Right lobe of liver (tissue), 6 donors: ENCODE data around the gene FAR2. TPM values are rescaled to one million over a fixed set of nuclear protein-coding genes. Genes with fewer than 3 reads are reported as not detected.

Source experiments
- ATAC-seq, 4 donors: fragments of 200-7000 bp; cut with Tn5 transposase; one replicate each; pipeline ENCODE4 v1.9.1; 2020; ENCODE audit warnings: mild to moderate bottlenecking in 4 of 4, moderate library complexity in 4 of 4
- DNase-seq, 3 donors: peaks; one replicate each; pipeline ENCODE4 v3.0.0-alpha.2; 2020
- H3K27ac ChIP-seq, 3 donors: fragments of 200-600 bp; one replicate each; pipeline ENCODE4 v1.8.0; 2022
- H3K27me3 ChIP-seq, 2 donors: fragments of 200-600 bp; one replicate each; pipeline ENCODE4 v1.8.0; 2022
- H3K36me3 ChIP-seq, 4 donors: fragments of 200-600 bp; sonication (generic) in 1 of 4; one replicate each; pipeline versions ENCODE4 v1.5.1 to v1.8.0; 2017 to 2022; ENCODE audit warnings: control low read depth in 1 of 4
- H3K4me1 ChIP-seq, 4 donors: fragments of 200-600 bp; sonication (generic) in 1 of 4; one replicate each; pipeline versions ENCODE4 v1.5.1 to v1.8.0; 2017 to 2022; ENCODE audit warnings: control low read depth in 1 of 4
- H3K4me3 ChIP-seq, 3 donors: fragments of 200-600 bp; one replicate each; pipeline ENCODE4 v1.8.0; 2022
- H3K9me3 ChIP-seq, 4 donors: fragments of 200-600 bp; sonication (generic) in 1 of 4; one replicate each; pipeline versions ENCODE4 v1.5.1 to v1.8.0; 2017 to 2022; ENCODE audit warnings: control low read depth in 1 of 4
- CTCF ChIP-seq, 4 donors: fragments of 200-600 bp in 3 of 4; fragments of 450-650 bp in 1 of 4; IDR thresholded peaks; one replicate each; pipeline versions ENCODE4 v1.5.1 to v1.8.0; 2016 to 2022; ENCODE audit warnings: antibody characterized with exemption in 4 of 4, mild to moderate bottlenecking in 2 of 4
- POLR2A ChIP-seq: fragments of 450-650 bp; IDR thresholded peaks from one replicate; pipeline ENCODE4 v1.6.1; 2017; ENCODE audit warnings: antibody characterized with exemption, mild to moderate bottlenecking
- WGBS: methylation state at CpG from one replicate; pipeline ENCODE4 v1.1.6; 2018; ENCODE audit warnings: low coverage, low lambda C conversion rate; ENCODE audit not compliant: insufficient coverage; ENCODE audit errors: missing lambda C conversion rate; 5-methylcytosine and 5-hydroxymethylcytosine counted together
- intact Hi-C, 2 donors: fragments of 100-400 bp; cut with DNase I; formaldehyde crosslinking; loops; one replicate each; pipeline versions ENCODE4 v1.11.2 to v1.14.1; 2022
- total RNA-seq, 6 experiments: library from RNA; depleted of rRNA in 2 of 6; stranded (reverse); fragments of >200 nt in 2 of 6; fragmentation: NEBNext Ultra II Directional in 3 of 6; extraction: Animal tissue kit (Norgen Biotek cat#: 25700) in 3 of 6; gene quantifications; one replicate each; pipeline versions ENCODE4 v1.1.0 to v1.2.4, GENCODE V29; 2016 to 2023
- donor health status: DM: no; HTN: yes; CAD: no.
- donor health status: DM: no; HTN: no; CAD: no.
- donor health status: DM: no; HTN: no; CAD: no.
- donor health status: DM: no; HTN: yes; CAD: no.
- donor health status: DM: no; HTN: yes; CAD: no.

FAR2 gene
- total RNA-seq, 6 experiments from 2014 or later, result 0.87 to 3.4 (median 1.9) TPM

- 71% methylated on average over 1 of the region's 1 CpG for WGBS
- Histone ChIP-seq H3K27ac (no peak overlapping the region), H3K9me3 (no peaks in the 10 kb centered on the region), H3K36me3 (no peaks in the 10 kb centered on the region), H3K4me3 (no peak overlapping the region), H3K27me3 (no peaks in the 10 kb centered on the region), H3K4me1 (no peaks in the 10 kb centered on the region)
- no peak for DNase-seq
- TF ChIP-seq CTCF (IDR thresholded peaks at IDR 0.05) (no peak), POLR2A (no peak)
- no peak for ATAC-seq
- intact Hi-C loops, result no loop called here
These were observed 6.0 kb downstream of the FAR2 start for GRCh38 chr12:29155079-29155478.

- intact Hi-C loops, result no loop called here
- H3K9me3 ChIP-seq, result no peaks in the 10 kb centered on the region
- no peaks in the 10 kb centered on the region for H3K4me1 ChIP-seq
- no peaks in the 10 kb centered on the region for H3K27me3 ChIP-seq
- H3K27ac ChIP-seq, result no peak overlapping the region
- TF ChIP-seq CTCF (IDR thresholded peaks at IDR 0.05), result no peak
- TF ChIP-seq POLR2A, result no peak
- H3K4me3 ChIP-seq, result no peak overlapping the region
- H3K36me3 ChIP-seq, result no peaks in the 10 kb centered on the region
- 50% methylated on average over 1 of the region's 1 CpG for WGBS
- no peak for DNase-seq
- ATAC-seq, result no peak
These were observed 8.4 kb downstream of the FAR2 start for GRCh38 chr12:29157486-29157946.

- TF ChIP-seq CTCF (IDR thresholded peaks at IDR 0.05) (no peak), POLR2A (no peak)
- intact Hi-C loops, result no loop called here
- Histone ChIP-seq H3K36me3 (no peaks in the 10 kb centered on the region), H3K4me3 (no peak overlapping the region), H3K27ac (no peak overlapping the region), H3K27me3 (no peaks in the 10 kb centered on the region), H3K4me1 (no peaks in the 10 kb centered on the region), H3K9me3 (no peaks in the 10 kb centered on the region)
- ATAC-seq (peak; percentile 40 to 69 (median 54)), DNase-seq (no peak)
- 35% methylated on average over 2 of the region's 2 CpGs for WGBS
These were observed 9.2 kb downstream of the FAR2 start for GRCh38 chr12:29158115-29158763.

GRCh38 chr12:29159661-29160060 is 10.6 kb downstream of the FAR2 start:
- no peak overlapping the region for H3K27ac ChIP-seq
- H3K27me3 ChIP-seq, result no peaks in the 10 kb centered on the region
- no peak for DNase-seq
- no peak for ATAC-seq
- 32% methylated on average over 3 of the region's 3 CpGs for WGBS
- H3K4me3 ChIP-seq, result no peak overlapping the region
- TF ChIP-seq POLR2A (no peak), CTCF (IDR thresholded peaks at IDR 0.05) (no peak)
- H3K9me3 ChIP-seq, result no peaks in the 10 kb centered on the region
- H3K4me1 ChIP-seq, result no peaks in the 10 kb centered on the region
- intact Hi-C loops, result no loop called here
- no peaks in the 10 kb centered on the region for H3K36me3 ChIP-seq
